Right atrium auricular region (tissue), 2 donors: ENCODE measurements around the gene GPRC6A. TPM values are rescaled to one million over a fixed set of nuclear protein-coding genes. Genes with fewer than 3 reads are reported as not detected.

Experiments
- DNase-seq: peaks from one replicate; pipeline ENCODE4 v3.0.0-alpha.2; 2019; ENCODE audit warnings: low spot score
- H3K27ac ChIP-seq, 2 donors: fragments of 200-600 bp; sonication (generic); 1 replicate in 1 of 2; 2 replicates in 1 of 2; pipeline ENCODE4 v1.5.1; 2016 to 2019
- H3K27me3 ChIP-seq, 2 donors: fragments of 200-600 bp; sonication (generic); one replicate each; pipeline versions ENCODE4 v1.5.1 to v1.6.0; 2017 to 2019
- H3K36me3 ChIP-seq: fragments of 200-600 bp; sonication (generic); one replicate; pipeline ENCODE4 v1.5.1; 2016
- H3K4me1 ChIP-seq, 2 donors: fragments of 200-600 bp; sonication (generic); one replicate each; pipeline versions ENCODE4 v1.5.1 to v1.6.0; 2017 to 2019
- H3K4me3 ChIP-seq, 2 donors: fragments of 200-600 bp; sonication (generic); 1 replicate in 1 of 2; 2 replicates in 1 of 2; pipeline ENCODE4 v1.5.1; 2017 to 2019; ENCODE audit warnings: mild to moderate bottlenecking in 1 of 2, moderate library complexity in 1 of 2
- H3K9me3 ChIP-seq, 2 donors: fragments of 200-600 bp; sonication (generic); one replicate each; pipeline ENCODE4 v1.5.1; 2019
- total RNA-seq, 2 donors: library from RNA; depleted of rRNA; stranded (reverse); fragments of >200 nt; gene quantifications; one replicate each; pipeline ENCODE4 v1.1.0, GENCODE V29; 2016
- TF ChIP-seq, protein P1 (sequence below), 2 donors: fragments of 200-600 bp; sonication (generic); IDR thresholded peaks; one replicate each; pipeline ENCODE4 v1.5.1; 2019; ENCODE audit warnings: antibody characterized with exemption in 2 of 2

The GPRC6A gene
- total RNA-seq, 2 donors from 2014 or later = not detected

DNA sequence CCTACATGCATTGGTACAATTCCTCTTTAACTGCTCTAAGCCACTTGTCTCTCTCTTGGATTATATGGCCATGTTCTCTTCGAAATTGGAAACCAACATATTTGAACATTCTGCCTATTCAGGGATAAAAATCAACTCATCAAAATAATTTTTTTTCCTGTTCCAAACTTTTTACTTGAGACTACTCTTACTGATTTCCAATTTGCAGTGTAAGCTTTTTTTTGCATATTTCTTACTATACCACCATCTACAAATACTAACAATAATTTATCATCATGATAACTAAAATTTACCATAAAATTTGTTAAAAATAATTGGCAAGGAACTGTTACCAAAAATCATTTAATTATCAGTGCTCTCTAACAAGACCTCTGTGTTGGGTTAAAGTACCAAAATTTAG, 56.4 kb downstream of the GPRC6A start:
- H3K4me1 ChIP-seq = no peaks in the 10 kb centered on the region
- H3K27me3 ChIP-seq = no peaks in the 10 kb centered on the region
- DNase-seq = no peak
- no peaks in the 10 kb centered on the region for H3K9me3 ChIP-seq
- no peak overlapping the region for H3K4me3 ChIP-seq
- no peak overlapping the region for H3K27ac ChIP-seq
- H3K36me3 ChIP-seq = no peaks in the 10 kb centered on the region
- TF ChIP-seq, protein P1, sequence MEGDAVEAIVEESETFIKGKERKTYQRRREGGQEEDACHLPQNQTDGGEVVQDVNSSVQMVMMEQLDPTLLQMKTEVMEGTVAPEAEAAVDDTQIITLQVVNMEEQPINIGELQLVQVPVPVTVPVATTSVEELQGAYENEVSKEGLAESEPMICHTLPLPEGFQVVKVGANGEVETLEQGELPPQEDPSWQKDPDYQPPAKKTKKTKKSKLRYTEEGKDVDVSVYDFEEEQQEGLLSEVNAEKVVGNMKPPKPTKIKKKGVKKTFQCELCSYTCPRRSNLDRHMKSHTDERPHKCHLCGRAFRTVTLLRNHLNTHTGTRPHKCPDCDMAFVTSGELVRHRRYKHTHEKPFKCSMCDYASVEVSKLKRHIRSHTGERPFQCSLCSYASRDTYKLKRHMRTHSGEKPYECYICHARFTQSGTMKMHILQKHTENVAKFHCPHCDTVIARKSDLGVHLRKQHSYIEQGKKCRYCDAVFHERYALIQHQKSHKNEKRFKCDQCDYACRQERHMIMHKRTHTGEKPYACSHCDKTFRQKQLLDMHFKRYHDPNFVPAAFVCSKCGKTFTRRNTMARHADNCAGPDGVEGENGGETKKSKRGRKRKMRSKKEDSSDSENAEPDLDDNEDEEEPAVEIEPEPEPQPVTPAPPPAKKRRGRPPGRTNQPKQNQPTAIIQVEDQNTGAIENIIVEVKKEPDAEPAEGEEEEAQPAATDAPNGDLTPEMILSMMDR (IDR thresholded peaks at IDR 0.05) = no peak

DNA sequence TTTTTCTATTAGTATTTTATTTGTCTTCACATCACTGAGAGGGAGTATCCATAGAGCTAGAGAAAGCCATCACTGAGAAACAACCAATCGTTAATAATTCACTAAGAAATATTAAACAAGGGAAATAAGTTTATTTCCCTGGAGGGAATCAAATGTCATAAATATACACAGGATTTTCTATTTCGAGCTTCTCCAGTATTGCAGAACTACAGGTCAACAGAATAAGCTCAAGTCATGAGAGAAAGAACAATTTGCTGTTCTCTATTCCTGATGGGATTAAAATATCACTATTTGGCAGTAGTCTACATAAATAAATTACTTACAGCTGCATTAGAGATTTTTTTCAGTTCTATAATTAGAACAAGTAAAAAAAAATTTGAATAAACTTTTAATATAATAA, 61.2 kb downstream of the GPRC6A start:
- Histone ChIP-seq H3K27ac (no peak overlapping the region), H3K4me1 (peaks cover 0 to 17% of the 10 kb centered on the region in 2 donors), H3K9me3 (no peaks in the 10 kb centered on the region), H3K4me3 (no peak overlapping the region), H3K36me3 (no peaks in the 10 kb centered on the region), H3K27me3 (peaks cover 0 to 8% of the 10 kb centered on the region in 2 donors)
- no peak for DNase-seq
- TF ChIP-seq, protein P1 (IDR thresholded peaks at IDR 0.05) = no peak

DNA sequence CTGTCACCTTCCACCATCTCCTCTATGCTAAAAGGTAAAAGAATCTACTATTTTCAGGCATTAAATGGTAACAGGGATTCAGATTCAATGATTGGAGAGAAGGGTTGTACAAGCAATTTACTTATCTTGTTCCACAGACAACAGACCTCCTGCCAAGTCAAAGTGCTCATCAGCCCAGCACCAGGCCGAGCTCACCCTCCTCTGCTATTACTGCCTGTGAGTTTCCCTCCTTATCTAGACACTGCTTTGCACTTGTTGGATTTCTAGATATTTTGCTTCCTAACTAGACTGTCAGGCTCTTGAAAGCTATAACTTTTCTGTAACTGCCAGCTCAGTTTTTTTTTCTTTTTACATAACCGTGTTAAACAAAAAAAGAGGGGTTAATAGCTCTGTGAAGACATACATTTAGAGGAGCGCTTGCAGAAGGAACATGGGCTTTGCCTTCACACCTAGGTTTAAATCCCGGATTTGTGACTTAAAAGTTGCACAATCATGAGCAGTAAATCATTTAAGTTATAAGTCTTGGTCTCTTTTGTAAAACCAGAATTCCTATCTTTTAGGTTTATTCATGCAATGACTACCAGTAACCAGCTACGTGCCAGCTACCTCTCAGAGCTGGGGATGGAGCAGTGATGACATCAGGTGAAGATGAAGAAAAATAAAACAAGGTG, 62.2 kb downstream of the GPRC6A start:
- Histone ChIP-seq H3K27me3 (peaks cover 0 to 8% of the 10 kb centered on the region in 2 donors), H3K4me1 (peaks cover 0 to 17% of the 10 kb centered on the region in 2 donors), H3K27ac (no peak overlapping the region), H3K9me3 (no peaks in the 10 kb centered on the region), H3K36me3 (no peaks in the 10 kb centered on the region), H3K4me3 (no peak overlapping the region)
- no peak for DNase-seq
- TF ChIP-seq, protein P1 (IDR thresholded peaks at IDR 0.05) = no peak

DNA sequence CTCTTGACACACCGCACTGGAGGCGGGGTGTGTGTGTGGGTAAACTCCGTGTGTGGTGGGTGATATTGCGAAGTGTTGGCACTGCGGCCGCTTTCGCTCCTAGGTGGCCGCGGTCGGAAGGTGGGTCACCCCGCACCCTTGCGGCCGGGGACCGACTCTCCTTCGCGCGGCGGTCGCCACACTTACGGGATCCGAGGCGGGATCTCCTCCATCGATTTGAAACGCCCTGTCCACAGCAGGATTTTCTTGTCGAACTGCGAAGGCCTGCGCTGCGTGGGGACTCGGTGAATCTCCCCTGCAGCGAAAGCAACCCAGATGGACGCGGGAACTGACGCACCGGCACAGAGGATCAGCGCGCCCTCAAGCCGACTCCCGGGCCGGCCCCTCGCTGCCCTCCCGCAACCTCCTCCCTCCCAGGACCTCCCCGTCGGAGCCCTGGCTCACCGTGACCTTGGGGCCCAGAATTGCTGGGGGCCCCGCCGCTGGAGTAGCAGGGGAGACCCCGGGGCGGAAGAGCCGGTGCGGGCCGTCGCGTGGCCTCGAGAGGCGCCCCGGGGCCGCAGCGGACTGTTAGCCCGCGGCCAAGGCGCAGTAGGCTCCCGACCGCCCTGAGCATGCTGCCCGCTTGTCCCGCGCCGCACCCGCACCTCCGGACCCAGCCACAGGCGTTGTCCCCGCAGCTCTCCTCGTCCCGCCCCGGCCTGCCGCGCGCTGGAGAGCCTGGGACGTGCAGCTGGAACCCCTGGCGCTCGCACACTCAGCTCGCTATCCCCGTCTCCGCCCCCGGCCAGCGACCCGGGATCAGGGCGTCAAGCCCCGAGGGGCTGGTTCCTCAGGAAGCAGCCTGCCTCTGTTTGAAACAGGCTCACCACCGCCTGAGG, 63.7 kb downstream of the GPRC6A start, which contains the start of gene FAM162B:
Gene FAM162B, minus strand, starts transcription at position 759 of the 881 bp plus-strand sequence. Its CDS starts 143 bp downstream, at position 616.
- H3K4me3 ChIP-seq = peak within 1 kb of the TSS; percentile 35 to 56
- H3K27ac ChIP-seq = peak within 1 kb of the TSS in 1 of 2 donors; percentile 54
- H3K36me3 ChIP-seq = no peaks in the 10 kb centered on the region
- TF ChIP-seq, protein P1 (IDR thresholded peaks at IDR 0.05) = no peak
- peaks cover 0 to 8% of the 10 kb centered on the region in 2 donors for H3K27me3 ChIP-seq
- DNase-seq = no peak
- H3K4me1 ChIP-seq = peaks cover 0 to 17% of the 10 kb centered on the region in 2 donors
- no peaks in the 10 kb centered on the region for H3K9me3 ChIP-seq

DNA sequence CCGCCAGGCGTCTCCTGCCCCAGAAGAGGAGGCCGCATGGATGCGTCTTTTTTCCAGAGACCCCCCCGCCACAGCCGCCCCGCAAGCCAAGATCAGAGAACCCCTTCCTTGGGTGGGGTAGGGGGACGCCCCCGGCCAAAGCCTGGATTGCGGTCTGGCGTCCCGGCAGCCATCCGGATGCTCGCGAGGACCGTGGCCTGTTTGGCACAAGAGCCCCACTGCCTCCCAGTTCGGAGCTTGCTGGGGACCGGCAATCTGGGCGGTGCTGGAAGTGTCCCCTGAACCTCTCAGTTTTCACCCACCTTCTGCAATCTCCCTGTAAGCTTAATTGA, 64.3 kb downstream of the GPRC6A start:
- H3K4me1 ChIP-seq = peaks cover 0 to 17% of the 10 kb centered on the region in 2 donors
- H3K4me3 ChIP-seq = peak overlapping the region; percentile 35 to 56
- no peaks in the 10 kb centered on the region for H3K36me3 ChIP-seq
- TF ChIP-seq, protein P1 (IDR thresholded peaks at IDR 0.05) = no peak
- H3K27me3 ChIP-seq = peaks cover 0 to 8% of the 10 kb centered on the region in 2 donors
- peak overlapping the region in 1 of 2 donors; percentile 54 for H3K27ac ChIP-seq
- no peak for DNase-seq
- no peaks in the 10 kb centered on the region for H3K9me3 ChIP-seq
